LoVo (cell line): Measurements from ENCODE around the gene STRA6.
"Not testable (repeated sequence)": the region's sequence is repeated elsewhere in the genome, so short reads cannot be mapped to it uniquely, and the experiment has no call there.

ENCODE experiments used
- DNase-seq: peaks from one replicate; pipeline ENCODE4 v3.0.0-alpha.2; 2016; ENCODE audit warnings: low spot score

Gene STRA6

GRCh38 chr15:74160390-74160789 lies 42.2 kb downstream of the STRA6 start:
- not testable (repeated sequence) for DNase-seq

- DNase-seq = no peak
These were observed 42.8 kb downstream of the STRA6 start for GRCh38 chr15:74159773-74160172.

- no peak for DNase-seq
These were observed 43.5 kb downstream of the STRA6 start for GRCh38 chr15:74158855-74159650.

GRCh38 chr15:74157868-74158827 lies 44.4 kb downstream of the STRA6 start:
- no peak for DNase-seq

- DNase-seq = no peak
These were observed 45.7 kb downstream of the STRA6 start for GRCh38 chr15:74156678-74157411.

- no peak for DNase-seq
These were observed 46.7 kb downstream of the STRA6 start for GRCh38 chr15:74155766-74156417.

- no peak for DNase-seq
These were observed 55.5 kb downstream of the STRA6 start for GRCh38 chr15:74147051-74147450.

- no peak for DNase-seq
These were observed 56.2 kb downstream of the STRA6 start for GRCh38 chr15:74146277-74146800.

- peak; percentile 34 for DNase-seq
These were observed 58.3 kb downstream of the STRA6 start for GRCh38 chr15:74144153-74144775.

- DNase-seq = no peak
These were observed 61.0 kb downstream of the STRA6 start for GRCh38 chr15:74141591-74141990.

GRCh38 chr15:74138642-74139041 lies 63.9 kb downstream of the STRA6 start:
- no peak for DNase-seq

GRCh38 chr15:74137537-74137894 lies 65.1 kb downstream of the STRA6 start:
- no peak for DNase-seq

GRCh38 chr15:74136814-74137536 lies 65.6 kb downstream of the STRA6 start:
- DNase-seq = no peak

GRCh38 chr15:74136540-74136813 lies 66.1 kb downstream of the STRA6 start:
- no peak for DNase-seq

GRCh38 chr15:74135041-74135565 lies 67.5 kb downstream of the STRA6 start:
- no peak for DNase-seq

GRCh38 chr15:74134387-74135027 lies 68.1 kb downstream of the STRA6 start:
- no peak for DNase-seq

- DNase-seq = no peak
These were observed 68.7 kb downstream of the STRA6 start for GRCh38 chr15:74133694-74134386.

- DNase-seq = no peak
These were observed 69.6 kb downstream of the STRA6 start for GRCh38 chr15:74132681-74133651.
